HCT116 (cell line): ENCODE measurements around the gene EYA2. TPM values are rescaled to one million over a fixed set of nuclear protein-coding genes. Genes with fewer than 3 reads are reported as not detected.

Experiments
- ATAC-seq: fragments of 200-7000 bp; cut with Tn5 transposase; 2 replicates; pipeline ENCODE4 v1.9.1; 2020; ENCODE audit warnings: mild to moderate bottlenecking, moderate library complexity
- BruUV-seq: library from RNA; stranded (reverse); fragments of 400-500 nt; replicated peaks from 2 replicates; lab custom pipeline; 2021; lab: Mats Ljungman, UMichigan
- CTCF ChIA-PET: fragments of 300-600 bp; sonication (Branson Sonifier 250); formaldehyde crosslinking; loops from one replicate; lab custom pipeline; 2021; ENCODE audit warnings: antibody characterized with exemption; lab: Charles Lee
- POLR2A ChIA-PET: fragments of 300-600, 350-600 bp; sonication (Branson Sonifier 250); formaldehyde crosslinking; loops from one replicate; lab custom pipeline; 2021; ENCODE audit warnings: antibody characterized with exemption; lab: Charles Lee
- RAD21 ChIA-PET, 2 experiments: fragments of 300-600 bp; sonication (Branson Sonifier 250); formaldehyde crosslinking; loops; one replicate each; lab custom pipeline; 2023; ENCODE audit warnings: low total read pairs in 2 of 2; ENCODE audit not compliant: uncharacterized antibody in 2 of 2, unreplicated experiment in 2 of 2, low non-redundant PET in 1 of 2; lab: Charles Lee
- DNase-seq: peaks from one replicate; pipeline ENCODE4 v3.0.0-alpha.2; 2010; ENCODE audit warnings: low read depth, low spot score
- H2AFZ ChIP-seq: fragments of 200-600 bp; shearing (Covaris generic), sonication (generic); 2 replicates; pipeline ENCODE4 v1.6.1; 2017; ENCODE audit warnings: low read depth, mixed run types, mixed read lengths, antibody characterized with exemption, low read length; ENCODE audit not compliant: poor library complexity, severe bottlenecking
- H3K27ac ChIP-seq: 2 replicates; pipeline ENCODE4 v1.5.1; 2012; ENCODE audit warnings: low read depth, low read length
- H3K27me3 ChIP-seq: fragments of 200-600 bp; sonication (generic); 2 replicates; pipeline ENCODE4 v1.6.1; 2016; ENCODE audit warnings: mixed run types, low read length, mixed read lengths; ENCODE audit not compliant: insufficient read depth
- H3K36me3 ChIP-seq, 2 experiments: fragments of 200-500 bp in 1 of 2; fragments of 200-600 bp in 1 of 2; sonication (Bioruptor generic) in 1 of 2; sonication (generic) in 1 of 2; 2 replicates each; pipeline versions ENCODE4 v1.5.1 to v1.6.1; 2014 to 2016; ENCODE audit warnings: low read length in 2 of 2, inconsistent platforms in 1 of 2, mixed read lengths in 1 of 2, mixed run types in 1 of 2; ENCODE audit not compliant: insufficient read depth in 2 of 2, control insufficient read depth in 1 of 2
- H3K4me1 ChIP-seq, 2 experiments: fragments of 200-600 bp in 1 of 2; sonication (generic) in 1 of 2; 2 replicates each; pipeline versions ENCODE4 v1.5.1 to v1.6.1; 2012 to 2017; ENCODE audit warnings: low read length in 2 of 2, inconsistent platforms in 1 of 2, mild to moderate bottlenecking in 1 of 2, mixed read lengths in 1 of 2, mixed run types in 1 of 2, moderate library complexity in 1 of 2; ENCODE audit not compliant: insufficient read depth in 2 of 2, control insufficient read depth in 1 of 2
- H3K4me2 ChIP-seq: fragments of 200-600 bp; sonication (generic); 2 replicates; pipeline ENCODE4 v1.6.1; 2017; ENCODE audit warnings: mixed run types, low read length, mixed read lengths
- H3K4me3 ChIP-seq, 2 experiments: fragments of 200-600 bp in 1 of 2; sonication (generic) in 1 of 2; replicated peaks in 1 of 2; 2 replicates each; pipeline ENCODE4 v1.5.1; 2011 to 2016; ENCODE audit warnings: low read length in 2 of 2, control low read depth in 1 of 2, low read depth in 1 of 2, mild to moderate bottlenecking in 1 of 2, mixed read lengths in 1 of 2, mixed run types in 1 of 2
- H3K79me2 ChIP-seq: fragments of 200-600 bp; sonication (generic); 2 replicates; pipeline ENCODE4 v1.6.1; 2017; ENCODE audit warnings: mild to moderate bottlenecking, mixed run types, low read length, moderate library complexity, mixed read lengths; ENCODE audit not compliant: insufficient read depth
- H3K9ac ChIP-seq: fragments of 200-600 bp; sonication (generic); 2 replicates; pipeline ENCODE4 v1.6.1; 2016; ENCODE audit warnings: low read length, mixed read lengths
- H3K9me2 ChIP-seq: fragments of 200-600 bp; sonication (generic), shearing (Covaris generic); 2 replicates; pipeline ENCODE4 v1.6.1; 2017; ENCODE audit warnings: mixed run types, mild to moderate bottlenecking, moderate library complexity; ENCODE audit not compliant: insufficient read depth
- H3K9me3 ChIP-seq, 2 experiments: fragments of 200-500 bp in 1 of 2; fragments of 200-600 bp in 1 of 2; sonication (Bioruptor generic) in 1 of 2; sonication (generic) in 1 of 2; 2 replicates each; pipeline ENCODE4 v1.6.1; 2014 to 2017; ENCODE audit warnings: low read length in 2 of 2, mixed read lengths in 2 of 2, inconsistent platforms in 1 of 2, low read depth in 1 of 2, mild to moderate bottlenecking in 1 of 2, mixed run types in 1 of 2, moderate library complexity in 1 of 2; ENCODE audit not compliant: control insufficient read depth in 1 of 2, insufficient read depth in 1 of 2
- H4K20me1 ChIP-seq: fragments of 200-600 bp; sonication (generic), shearing (Covaris generic); 2 replicates; pipeline ENCODE4 v1.6.1; 2017; ENCODE audit warnings: mixed run types, mild to moderate bottlenecking, moderate library complexity; ENCODE audit not compliant: insufficient read depth
- CBX3 ChIP-seq: IDR thresholded peaks from 2 replicates; pipeline ENCODE4 v1.6.1; 2012; ENCODE audit warnings: low read depth
- CEBPB ChIP-seq: IDR thresholded peaks from 2 replicates; pipeline ENCODE4 v1.6.1; 2012; ENCODE audit warnings: low read depth
- CTCF ChIP-seq, 3 experiments: fragments of 200-600 bp in 1 of 3; sonication (generic) in 1 of 3; IDR thresholded peaks in 2 of 3; conservative IDR thresholded peaks in 1 of 3; 2 replicates each; pipeline ENCODE4 v1.5.1; 2012 to 2017; ENCODE audit warnings: low read depth in 2 of 3, low read length in 2 of 3, antibody characterized with exemption in 1 of 3, borderline replicate concordance in 1 of 3, control low read depth in 1 of 3, mild to moderate bottlenecking in 1 of 3, mixed read lengths in 1 of 3, mixed run types in 1 of 3, moderate library complexity in 1 of 3; ENCODE audit not compliant: insufficient read depth in 1 of 3
- EGR1 ChIP-seq: IDR thresholded peaks from 2 replicates; pipeline ENCODE4 v1.6.1; 2012; ENCODE audit warnings: low read depth
- EZH2 ChIP-seq: fragments of 200-600 bp; sonication (generic); IDR thresholded peaks from 2 replicates; pipeline ENCODE4 v1.6.1; 2017; ENCODE audit warnings: antibody characterized with exemption, mixed run types
- FOSL1 ChIP-seq: IDR thresholded peaks from 2 replicates; pipeline ENCODE4 v1.6.1; 2012; ENCODE audit warnings: low read depth
- RAD21 ChIP-seq: IDR thresholded peaks from 2 replicates; pipeline ENCODE4 v1.6.1; 2012; ENCODE audit warnings: low read depth, mild to moderate bottlenecking
- REST ChIP-seq: IDR thresholded peaks from 2 replicates; pipeline ENCODE4 v1.6.1; 2012; ENCODE audit warnings: low read depth
- ZNF274 ChIP-seq: fragments of 200-500 bp; sonication (Bioruptor generic); IDR thresholded peaks from 2 replicates; pipeline ENCODE4 v1.6.1; 2014; ENCODE audit warnings: mild to moderate bottlenecking, low read depth, low read length, inconsistent platforms
- intact Hi-C: fragments of 100-400 bp; cut with micrococcal nuclease; formaldehyde crosslinking; loops from 2 replicates; pipeline ENCODE4 v1.10.0; 2022
- total RNA-seq: library from RNA; stranded (reverse); gene quantifications from one replicate; pipeline ENCODE4 v1.2.1, GENCODE V29; 2021; ENCODE audit not compliant: unreplicated experiment

The EYA2 gene
- total RNA-seq, 1 experiment from 2014 or later, result not detected

- POLR2A ChIA-PET, result no interaction called here
- no TSS peak for BruUV-seq
- TF ChIP-seq CBX3 (no peak), FOSL1 (no peak), RAD21 (no peak), REST (no peak), EGR1 (no peak), CEBPB (no peak), CTCF (IDR thresholded peaks at IDR 0.05 in 2 of 3, conservative IDR thresholded peaks at IDR 0.05 in 1 of 3; ENCODE audit: borderline replicate concordance in 1 of 3, insufficient read depth in 1 of 3, low read depth in 2 of 3, low read length in 2 of 3) (no peak), ZNF274 (no peak), EZH2 (no peak)
- intact Hi-C loops, result no loop called here
- no peaks in the 10 kb centered on the region for H3K36me3 ChIP-seq
- CTCF ChIA-PET, result no interaction called here
- H3K9me2 ChIP-seq, result no peaks in the 10 kb centered on the region
- no peaks in the 10 kb centered on the region for H3K9me3 ChIP-seq
- H3K4me2 ChIP-seq, result no peak overlapping the region
- no peak for ATAC-seq
- RAD21 ChIA-PET, result no interaction called here
- H3K27ac ChIP-seq, result no peak overlapping the region
- no peak overlapping the region for H2AFZ ChIP-seq
- DNase-seq, result no peak
- no peak overlapping the region for H3K4me3 ChIP-seq
- no peaks in the 10 kb centered on the region for H3K4me1 ChIP-seq
- no peaks in the 10 kb centered on the region for H3K79me2 ChIP-seq
- H3K9ac ChIP-seq, result no peak overlapping the region
- no peaks in the 10 kb centered on the region for H4K20me1 ChIP-seq
- H3K27me3 ChIP-seq, result peaks cover 20% of the 10 kb centered on the region
Measured at GRCh38 chr20:46993465-46994095, 98.9 kb downstream of the EYA2 start.
